Spleen (tissue), 11 donors: ENCODE measurements around the gene DEFB113. TPM values are rescaled to one million over a fixed set of nuclear protein-coding genes. Genes with fewer than 3 reads are reported as not detected.

Experiments used
- DNase-seq: peaks from one replicate; pipeline ENCODE4 v3.0.0-alpha.2; 2020
- H3K27ac ChIP-seq, 8 donors: fragments of 200-600 bp; sonication (generic) in 7 of 8; 1 replicate in 4 of 8; 2 replicates in 4 of 8; pipeline versions ENCODE4 v1.5.0 to v1.8.0; 2016 to 2021; ENCODE audit warnings: inconsistent platforms in 4 of 8, mild to moderate bottlenecking in 4 of 8, moderate library complexity in 1 of 8
- H3K27me3 ChIP-seq, 7 donors: fragments of 200-600 bp; sonication (generic) in 6 of 7; replicated peaks in 1 of 7; 1 replicate in 4 of 7; 2 replicates in 3 of 7; pipeline versions ENCODE4 v1.5.0 to v1.8.0; 2016 to 2021; ENCODE audit warnings: inconsistent platforms in 3 of 7, mild to moderate bottlenecking in 1 of 7
- H3K36me3 ChIP-seq, 6 donors: fragments of 200-600 bp; sonication (generic) in 5 of 6; 1 replicate in 4 of 6; 2 replicates in 2 of 6; pipeline versions ENCODE4 v1.5.0 to v1.8.0; 2016 to 2021; ENCODE audit warnings: inconsistent platforms in 2 of 6
- H3K4me1 ChIP-seq, 6 donors: fragments of 200-600 bp; sonication (generic) in 5 of 6; 1 replicate in 3 of 6; 2 replicates in 3 of 6; pipeline versions ENCODE4 v1.5.0 to v1.8.0; 2016 to 2021; ENCODE audit warnings: inconsistent platforms in 3 of 6
- H3K4me3 ChIP-seq, 8 donors: fragments of 200-600 bp; sonication (generic) in 7 of 8; 1 replicate in 4 of 8; 2 replicates in 4 of 8; pipeline versions ENCODE4 v1.5.0 to v1.8.0; 2016 to 2021; ENCODE audit warnings: inconsistent platforms in 4 of 8, mild to moderate bottlenecking in 4 of 8, moderate library complexity in 2 of 8
- H3K9me3 ChIP-seq, 8 donors: fragments of 200-600 bp; sonication (generic) in 7 of 8; 1 replicate in 4 of 8; 2 replicates in 4 of 8; pipeline versions ENCODE4 v1.5.0 to v1.8.0; 2016 to 2021; ENCODE audit warnings: inconsistent platforms in 4 of 8
- CTCF ChIP-seq, 11 experiments: fragments of 200-600 bp in 7 of 11; fragments of 450-650 bp in 4 of 11; sonication (generic) in 4 of 11; IDR thresholded peaks in 8 of 11; conservative IDR thresholded peaks in 3 of 11; 1 replicate in 7 of 11; 2 replicates in 4 of 11; pipeline versions ENCODE4 v1.4.0 to v1.8.0; 2016 to 2021; ENCODE audit warnings: antibody characterized with exemption in 11 of 11, inconsistent platforms in 4 of 11, mild to moderate bottlenecking in 1 of 11
- POLR2A ChIP-seq, 3 donors: fragments of 450-650 bp; IDR thresholded peaks; one replicate each; pipeline ENCODE4 v1.5.1; 2017; ENCODE audit warnings: antibody characterized with exemption in 3 of 3, mild to moderate bottlenecking in 1 of 3
- POLR2AphosphoS5 ChIP-seq, 3 donors: sonication (generic); formaldehyde crosslinking; IDR thresholded peaks; one replicate each; pipeline ENCODE4 v1.5.1; 2017; ENCODE audit warnings: antibody characterized with exemption in 3 of 3
- WGBS, 5 donors: extraction: QIAGEN DNeasy Blood & Tissue Kit in 3 of 5; methylation state at CpG; one replicate each; pipeline versions ENCODE4 v1.1.5 to v1.1.7; 2013 to 2018; 5-methylcytosine and 5-hydroxymethylcytosine counted together
- intact Hi-C: fragments of 100-400 bp; cut with DNase I; formaldehyde crosslinking; loops from one replicate; pipeline ENCODE4 v1.15.0; 2023; ENCODE audit warnings: low total_unique reads
- polyA plus RNA-seq, 3 donors: library from polyadenylated mRNA; stranded (reverse); fragments of 200-250 nt; gene quantifications; one replicate each; pipeline ENCODE4 v1.2.1, GENCODE V29; 2013
- total RNA-seq, 7 donors: library from RNA; depleted of rRNA in 3 of 7; stranded (reverse); fragments of >200 nt in 3 of 7; fragmentation: NEBNext Ultra II Directional in 4 of 7; extraction: Animal tissue kit (Norgen Biotek cat#: 25700) in 4 of 7; gene quantifications; one replicate each; pipeline versions ENCODE4 v1.1.0 to v1.2.1, GENCODE V29; 2016 to 2021
- donor health status: healthy with polysubstance abuse.
- donor health status: DM: no; HTN: no; CAD: no; lungs with moderate emphysema.
- donor health status: DM: no; HTN: no; CAD: no.
- donor health status: Bipolar disorder and iron deficiency.
- donor health status: healthy.
- donor health status: DM: no; HTN: no; CAD: no.
- donor health status: DM: yes; HTN: yes; CAD: no.

DEFB113 gene
- total and polyA plus RNA-seq, 10 donors = not detected

- intact Hi-C loops = no loop called here
- H3K4me1 ChIP-seq = no peaks in the 10 kb centered on the region
- H3K36me3 ChIP-seq = no peaks in the 10 kb centered on the region
- peak; percentile 67 for DNase-seq
- H3K9me3 ChIP-seq = no peaks in the 10 kb centered on the region
- no peak overlapping the region for H3K4me3 ChIP-seq
- TF ChIP-seq POLR2AphosphoS5 (IDR thresholded peaks at IDR 0.05) = no peak
- TF ChIP-seq CTCF (IDR thresholded peaks at IDR 0.05 in 8 of 11, conservative IDR thresholded peaks at IDR 0.05 in 3 of 11) = no peak
- no peak for TF ChIP-seq POLR2A (IDR thresholded peaks at IDR 0.05)
- 84 to 94% (median 91%) methylated on average over 6 to 21 of the region's 21 CpGs for WGBS, 5 donors
- no peaks in the 10 kb centered on the region for H3K27me3 ChIP-seq
- H3K27ac ChIP-seq = no peak overlapping the region
Observed at GRCh38 chr6:49933526-49933925, 35.9 kb downstream of the DEFB113 start.

DNA sequence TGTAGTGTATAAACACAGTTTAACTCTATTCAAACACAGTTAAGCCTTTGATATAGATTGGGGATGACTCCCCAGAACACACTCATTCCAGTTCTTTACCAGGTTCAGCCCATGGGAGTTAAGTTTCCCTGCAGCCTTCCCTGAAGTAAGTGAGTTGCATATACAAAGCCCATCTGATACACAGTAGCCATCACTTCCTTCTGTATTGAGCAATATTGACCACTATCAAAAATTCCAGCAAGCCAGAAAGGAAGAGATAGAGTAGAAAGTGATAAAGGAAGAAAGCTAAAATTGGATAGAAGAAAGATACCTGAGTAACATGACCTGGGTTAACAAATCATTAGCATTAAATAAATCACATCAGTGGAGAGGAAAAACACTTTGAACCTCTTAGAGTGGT, 40.1 kb downstream of the DEFB113 start:
- TF ChIP-seq CTCF (IDR thresholded peaks at IDR 0.05 in 8 of 11, conservative IDR thresholded peaks at IDR 0.05 in 3 of 11) (no peak), POLR2AphosphoS5 (IDR thresholded peaks at IDR 0.05) (no peak), POLR2A (IDR thresholded peaks at IDR 0.05) (no peak)
- Histone ChIP-seq H3K4me1 (no peaks in the 10 kb centered on the region), H3K9me3 (no peaks in the 10 kb centered on the region), H3K4me3 (no peak overlapping the region), H3K27me3 (no peaks in the 10 kb centered on the region), H3K27ac (no peak overlapping the region), H3K36me3 (no peaks in the 10 kb centered on the region)
- intact Hi-C loops = no loop called here
- no peak for DNase-seq

- Histone ChIP-seq H3K4me1 (no peaks in the 10 kb centered on the region), H3K27ac (no peak overlapping the region), H3K4me3 (no peak overlapping the region), H3K36me3 (no peaks in the 10 kb centered on the region), H3K9me3 (no peaks in the 10 kb centered on the region), H3K27me3 (no peaks in the 10 kb centered on the region)
- 54 to 75% (median 64%) methylated on average over 3 of the region's 3 CpGs for WGBS, 5 donors
- intact Hi-C loops = no loop called here
- no peak for TF ChIP-seq POLR2AphosphoS5 (IDR thresholded peaks at IDR 0.05)
- no peak for TF ChIP-seq CTCF (IDR thresholded peaks at IDR 0.05 in 8 of 11, conservative IDR thresholded peaks at IDR 0.05 in 3 of 11)
- no peak for TF ChIP-seq POLR2A (IDR thresholded peaks at IDR 0.05)
- no peak for DNase-seq
Observed at GRCh38 chr6:49923826-49924225, 45.6 kb downstream of the DEFB113 start.

- WGBS, 5 donors = 78 to 91% (median 81%) methylated on average over 5 of the region's 5 CpGs
Observed at GRCh38 chr6:49919935-49920644, 49.3 kb downstream of the DEFB113 start.

More at GRCh38 chr6:49919935-49920644, 49.3 kb downstream of the DEFB113 start:
- H3K27ac ChIP-seq = no peak overlapping the region
- intact Hi-C loops = no loop called here
- H3K27me3 ChIP-seq = no peaks in the 10 kb centered on the region
- no peak for DNase-seq
- H3K9me3 ChIP-seq = no peaks in the 10 kb centered on the region
- H3K4me3 ChIP-seq = no peak overlapping the region
- H3K36me3 ChIP-seq = no peaks in the 10 kb centered on the region
- no peak for TF ChIP-seq POLR2A (IDR thresholded peaks at IDR 0.05)
- TF ChIP-seq CTCF (IDR thresholded peaks at IDR 0.05 in 8 of 11, conservative IDR thresholded peaks at IDR 0.05 in 3 of 11) = no peak
- no peak for TF ChIP-seq POLR2AphosphoS5 (IDR thresholded peaks at IDR 0.05)
- H3K4me1 ChIP-seq = no peaks in the 10 kb centered on the region
